HG03439 (cell line): ENCODE results near the gene IGF2BP2.
"Not testable (repeated sequence)": the region's sequence is repeated elsewhere in the genome, so short reads cannot be mapped to it uniquely, and the experiment has no call there.

Experiments
- ATAC-seq: cut with Tn5 transposase; IDR thresholded peaks from one replicate; pipeline ENCODE4 v1.9.1; 2021; ENCODE audit warnings: mild to moderate bottlenecking, moderate library complexity; ENCODE audit not compliant: unreplicated experiment

The IGF2BP2 gene

DNA sequence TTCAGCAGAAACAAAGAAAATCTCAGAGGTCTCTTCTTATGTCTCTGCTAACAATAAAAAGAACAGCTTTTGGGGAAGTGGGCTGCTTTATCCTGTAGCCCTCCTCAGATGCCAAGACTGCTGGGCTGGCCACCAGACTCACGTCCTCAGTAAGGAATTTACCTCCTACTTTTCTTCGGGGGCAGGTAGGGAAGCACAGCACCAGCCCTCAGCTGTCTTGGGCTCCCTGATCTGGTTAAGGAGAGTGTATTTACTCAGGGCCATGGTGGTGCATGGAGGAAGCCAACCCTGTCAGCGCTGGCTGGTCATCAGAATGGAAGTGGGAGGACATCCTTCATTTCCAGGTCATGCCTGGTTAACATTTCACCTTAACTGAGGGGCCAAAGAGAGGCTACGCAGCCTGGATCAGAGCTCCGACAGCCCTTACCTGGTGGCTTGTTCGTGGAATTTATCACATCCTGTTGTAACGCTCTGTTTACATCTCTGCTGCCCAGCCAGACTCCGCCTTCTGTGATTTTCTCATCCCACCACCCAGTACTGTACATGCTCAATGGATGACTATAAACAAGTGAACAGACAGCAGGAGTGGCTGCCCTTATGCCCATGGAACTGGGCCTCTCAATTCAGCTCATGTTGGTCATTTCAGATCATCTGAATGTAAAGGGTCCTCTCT lies 108.3 kb downstream of the IGF2BP2 start:
- no peak for ATAC-seq

DNA sequence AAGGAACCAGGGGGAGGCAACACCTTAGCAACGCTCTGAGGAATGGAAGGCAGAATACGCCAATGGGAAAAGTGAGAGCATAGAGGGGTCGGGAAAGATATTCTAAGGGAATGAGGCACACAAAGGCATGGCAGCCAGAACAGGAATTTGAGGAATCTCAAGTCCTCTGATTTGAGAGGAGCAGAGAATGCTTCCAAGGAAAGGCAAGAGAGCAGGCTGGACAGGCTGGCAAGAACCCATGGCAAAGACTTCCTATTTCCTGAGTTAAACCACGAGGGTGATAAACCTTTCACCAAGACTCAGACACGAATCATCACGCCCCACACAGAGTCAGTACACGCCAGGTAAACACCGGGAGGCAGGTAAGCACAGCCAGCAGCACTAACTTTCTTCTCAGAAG lies 109.8 kb downstream of the IGF2BP2 start:
- ATAC-seq: no peak

GRCh38 chr3:185714085-185714484 lies 110.8 kb downstream of the IGF2BP2 start:
- ATAC-seq: no peak

DNA sequence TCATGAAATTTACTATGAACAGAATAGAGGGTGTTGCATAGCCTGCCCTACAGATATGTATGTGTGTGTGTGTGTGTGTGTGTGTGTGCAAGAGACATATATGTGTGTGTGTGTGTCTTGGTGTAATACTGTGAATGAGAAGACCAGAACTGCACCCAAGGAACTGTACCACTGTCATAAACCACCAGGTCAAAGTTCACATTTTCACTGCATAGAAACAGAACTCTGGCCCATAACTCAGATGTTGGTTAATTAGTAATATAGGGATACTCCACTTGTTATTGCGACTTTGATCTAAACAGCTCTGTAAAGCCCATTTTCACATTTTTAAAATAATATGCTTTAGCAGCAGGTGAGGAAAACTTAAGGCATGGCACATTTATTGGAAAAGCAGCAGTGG lies 111.8 kb downstream of the IGF2BP2 start:
- ATAC-seq: no peak

- no peak for ATAC-seq
Observed at GRCh38 chr3:185712337-185712736, 112.5 kb downstream of the IGF2BP2 start.

- ATAC-seq: no peak
Observed at GRCh38 chr3:185711255-185711870, 113.5 kb downstream of the IGF2BP2 start.

DNA sequence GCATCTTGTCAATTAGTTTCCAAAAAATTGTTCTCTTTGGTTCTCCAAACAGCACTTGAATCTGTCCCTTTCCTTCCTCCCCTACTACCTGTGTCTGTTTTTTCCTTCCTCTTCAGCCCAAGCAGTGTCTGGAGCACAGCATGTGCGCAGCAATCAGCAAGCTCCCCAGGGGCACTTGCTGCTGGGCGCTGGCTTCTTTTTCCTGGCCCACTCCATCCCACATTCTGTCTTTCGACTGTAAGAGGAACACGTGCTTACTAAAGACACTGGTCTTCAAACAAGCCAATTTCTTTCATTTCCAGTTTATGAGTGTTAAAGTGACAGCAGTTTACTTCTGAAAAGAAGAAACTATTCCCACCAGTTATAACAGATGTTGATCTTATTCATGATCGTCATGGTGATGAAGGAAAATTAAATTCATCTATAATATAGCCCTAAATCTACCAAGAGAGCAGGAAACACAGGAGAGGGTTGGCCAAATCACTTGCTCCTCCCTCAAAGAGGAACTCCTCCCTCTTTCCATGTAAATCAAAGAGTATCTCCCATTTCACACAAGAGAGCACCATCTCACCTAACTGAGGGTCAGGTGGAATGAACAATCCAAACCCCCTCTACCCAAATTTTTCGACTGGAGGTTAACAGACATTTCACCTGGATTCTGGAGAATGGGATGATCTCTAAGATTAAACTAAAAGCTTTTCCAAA lies 115.4 kb downstream of the IGF2BP2 start:
- ATAC-seq: no peak

- ATAC-seq: no peak
Observed at GRCh38 chr3:185708392-185708791, 116.5 kb downstream of the IGF2BP2 start.

DNA sequence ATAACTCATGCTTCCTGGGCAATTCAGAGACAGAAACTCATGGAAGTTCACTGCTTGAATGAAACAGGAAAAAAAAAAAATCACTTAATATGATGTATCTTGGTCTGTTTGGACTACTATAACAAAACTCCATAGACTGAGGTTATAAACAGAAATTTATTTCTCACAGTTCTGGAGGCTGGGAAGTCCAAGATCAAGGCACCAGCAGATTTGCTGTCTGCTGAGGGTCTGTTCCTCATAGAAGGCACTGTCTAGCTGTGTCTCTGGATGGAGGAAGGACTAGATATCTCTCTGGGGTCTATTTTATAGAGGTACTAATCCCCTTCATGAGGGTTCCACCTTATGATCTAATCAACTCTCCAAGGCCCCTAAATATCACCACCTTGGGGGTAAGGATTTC lies 119.3 kb downstream of the IGF2BP2 start:
- no peak for ATAC-seq

GRCh38 chr3:185702262-185703225 lies 122.3 kb downstream of the IGF2BP2 start:
- no peak for ATAC-seq

- ATAC-seq: no peak
Observed at GRCh38 chr3:185701611-185702261, 123.1 kb downstream of the IGF2BP2 start.

GRCh38 chr3:185699927-185700326 lies 124.9 kb downstream of the IGF2BP2 start:
- no peak for ATAC-seq

DNA sequence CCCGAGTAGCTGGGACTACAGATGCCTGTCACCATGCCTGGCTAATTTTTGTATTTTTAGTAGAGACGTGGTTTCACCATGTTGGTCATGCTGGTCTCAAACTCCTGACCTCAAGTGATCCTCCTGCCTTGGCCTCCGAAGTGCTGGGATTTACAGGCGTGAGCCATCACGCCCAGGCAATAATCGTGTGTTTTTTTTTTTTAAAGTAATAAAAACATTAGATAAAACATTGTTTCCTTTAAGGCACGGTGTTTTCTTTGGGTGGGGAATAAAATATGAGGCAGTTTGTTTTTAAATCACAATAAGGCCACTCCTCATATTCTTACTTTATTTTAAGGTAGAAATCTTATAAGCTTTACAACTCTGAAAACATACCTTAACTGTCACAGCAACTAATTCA lies 127.6 kb downstream of the IGF2BP2 start:
- not testable (repeated sequence) for ATAC-seq

DNA sequence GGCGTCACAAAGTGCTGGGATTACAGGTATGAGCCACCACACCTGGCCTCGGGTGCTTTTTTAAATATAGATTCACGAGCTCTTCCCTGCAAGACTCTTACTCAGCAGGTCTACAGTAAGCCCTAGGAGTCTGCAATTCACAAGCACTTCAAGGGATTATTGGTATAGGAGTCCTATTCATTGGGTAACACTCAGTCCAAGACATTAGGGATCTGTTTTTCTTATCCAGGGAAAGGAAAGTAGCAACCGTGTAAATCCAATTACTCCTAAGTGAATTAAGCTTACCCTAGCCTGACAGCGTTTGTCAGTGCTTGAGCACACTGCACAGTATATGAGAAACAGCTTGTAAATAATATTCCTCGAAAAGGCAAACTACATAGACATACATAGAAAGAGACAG lies 128.8 kb downstream of the IGF2BP2 start:
- ATAC-seq: no peak

- no peak for ATAC-seq
Observed at GRCh38 chr3:185693985-185694653, 130.7 kb downstream of the IGF2BP2 start.

DNA sequence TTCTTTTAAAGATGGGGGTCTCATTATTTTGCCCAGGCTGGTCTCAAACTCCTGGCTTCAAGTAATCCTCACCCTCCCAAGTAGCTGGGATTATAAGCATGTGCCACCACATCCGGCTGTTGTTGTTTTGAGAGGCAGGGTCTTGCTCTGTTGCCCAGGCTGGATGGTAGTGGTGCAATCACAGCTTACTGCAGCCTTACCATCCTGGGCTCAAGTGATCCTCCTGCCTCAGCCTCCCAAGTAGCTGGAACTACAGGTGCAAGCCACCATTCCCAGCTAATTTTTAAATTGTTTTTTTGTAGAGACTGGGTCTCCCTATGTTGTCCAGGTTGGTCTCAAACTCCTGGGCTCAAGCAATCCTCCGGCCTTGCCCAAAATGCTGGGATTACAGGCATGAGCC lies 133.2 kb downstream of the IGF2BP2 start:
- ATAC-seq: no peak

DNA sequence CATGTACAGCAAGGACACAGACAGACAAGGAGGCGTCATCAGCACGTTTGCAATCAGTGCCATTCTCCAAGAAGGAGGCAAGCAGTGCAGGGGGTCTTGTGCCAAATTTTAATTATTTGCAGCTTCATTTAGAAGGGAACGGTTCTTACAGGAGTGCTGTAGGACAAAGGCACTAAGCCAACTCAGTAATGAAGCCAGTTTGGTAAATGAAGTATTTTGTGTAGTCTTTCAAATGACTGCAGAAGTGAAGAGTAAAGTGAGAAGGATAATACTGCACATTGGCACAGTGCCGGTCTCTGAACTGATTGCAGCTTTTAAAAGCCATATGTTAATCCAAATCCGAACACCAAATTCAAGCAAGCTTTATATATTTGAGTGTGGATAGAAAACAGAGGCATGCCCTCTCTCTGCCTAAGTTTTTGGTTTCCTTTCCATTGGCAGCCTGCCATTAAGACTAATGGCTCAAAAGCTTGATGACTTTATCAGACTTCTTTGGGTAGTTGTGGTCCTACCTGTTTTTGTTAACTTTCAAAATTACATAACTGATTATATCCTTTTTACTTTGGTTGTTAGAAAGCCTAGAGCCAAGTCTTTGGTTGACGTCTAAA lies 137.5 kb downstream of the IGF2BP2 start:
- ATAC-seq: no peak

- no peak for ATAC-seq
Observed at GRCh38 chr3:185685231-185686035, 139.4 kb downstream of the IGF2BP2 start.

DNA sequence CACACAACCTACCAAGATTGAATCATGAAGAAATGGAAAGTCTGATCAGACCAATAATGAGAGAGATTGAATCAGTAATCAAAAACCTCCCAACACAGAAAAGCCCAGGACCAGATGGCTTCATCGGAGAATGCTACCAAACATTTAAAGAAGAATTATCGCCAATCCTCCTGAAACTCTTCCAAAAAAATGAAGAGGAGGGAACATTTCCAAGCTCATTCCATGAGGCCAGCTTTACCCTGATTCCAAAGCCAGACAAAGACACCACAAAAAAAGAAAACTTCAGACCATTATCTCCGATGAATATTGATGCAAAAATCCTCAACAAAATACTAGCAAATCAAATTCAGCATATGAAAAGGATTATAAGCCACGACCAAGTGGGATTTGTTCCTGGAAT lies 144.6 kb downstream of the IGF2BP2 start:
- ATAC-seq: no peak
